Breast epithelium (tissue), 4 donors: ENCODE results near the gene PEAK1. TPM values are rescaled to one million over a fixed set of nuclear protein-coding genes. Genes with fewer than 3 reads are reported as not detected.

Experiments used
- DNase-seq, 2 donors: peaks; one replicate each; pipeline ENCODE4 v3.0.0-alpha.2; 2019; ENCODE audit warnings: low spot score in 2 of 2
- H3K27ac ChIP-seq, 2 donors: fragments of 200-600 bp; sonication (generic) in 1 of 2; one replicate each; pipeline ENCODE4 v1.5.1; 2016 to 2019; ENCODE audit warnings: mild to moderate bottlenecking in 1 of 2
- H3K27me3 ChIP-seq, 2 donors: fragments of 200-600 bp; sonication (generic) in 1 of 2; one replicate each; pipeline versions ENCODE4 v1.5.1 to v1.6.0; 2017 to 2019; ENCODE audit warnings: control low read depth in 1 of 2, mild to moderate bottlenecking in 1 of 2
- H3K36me3 ChIP-seq: fragments of 200-600 bp; one replicate; pipeline ENCODE4 v1.5.1; 2019
- H3K4me1 ChIP-seq, 2 donors: fragments of 200-600 bp; sonication (generic); one replicate each; pipeline ENCODE4 v1.5.1; 2016 to 2019; ENCODE audit warnings: control low read depth in 1 of 2
- H3K4me3 ChIP-seq, 3 donors: fragments of 200-600 bp; sonication (generic); 1 replicate in 2 of 3; 2 replicates in 1 of 3; pipeline ENCODE4 v1.5.1; 2016 to 2019; ENCODE audit warnings: mild to moderate bottlenecking in 3 of 3, moderate library complexity in 2 of 3
- H3K9me3 ChIP-seq, 2 donors: fragments of 200-600 bp; sonication (generic) in 1 of 2; one replicate each; pipeline ENCODE4 v1.5.1; 2016 to 2019; ENCODE audit warnings: control low read depth in 1 of 2
- CTCF ChIP-seq, 3 donors: fragments of 450-650 bp; IDR thresholded peaks; one replicate each; pipeline ENCODE4 v1.5.1; 2016 to 2017; ENCODE audit warnings: antibody characterized with exemption in 3 of 3, mild to moderate bottlenecking in 3 of 3, moderate library complexity in 3 of 3
- POLR2A ChIP-seq: fragments of 450-650 bp; IDR thresholded peaks from one replicate; pipeline ENCODE4 v1.6.1; 2016; ENCODE audit warnings: antibody characterized with exemption, mild to moderate bottlenecking, moderate library complexity
- POLR2AphosphoS5 ChIP-seq, 3 donors: sonication (generic); formaldehyde crosslinking; IDR thresholded peaks; one replicate each; pipeline ENCODE4 v1.6.1; 2017; ENCODE audit warnings: antibody characterized with exemption in 3 of 3
- intact Hi-C: fragments of 100-400 bp; cut with DNase I; formaldehyde crosslinking; loops from one replicate; pipeline ENCODE4 v1.15.1; 2023; ENCODE audit warnings: low total_unique reads
- total RNA-seq, 3 donors: library from RNA; depleted of rRNA; stranded (reverse); fragments of >200 nt; gene quantifications; one replicate each; pipeline ENCODE4 v1.1.0, GENCODE V29; 2016

Gene PEAK1
- total RNA-seq, 3 donors from 2014 or later: 48.5 to 99.5 (median 55.2) TPM

- TF ChIP-seq POLR2AphosphoS5 (IDR thresholded peaks at IDR 0.05): no peak
- no peak for TF ChIP-seq CTCF (IDR thresholded peaks at IDR 0.05)
- no peak for TF ChIP-seq POLR2A
- Histone ChIP-seq H3K27ac (no peak overlapping the region), H3K4me3 (no peak overlapping the region), H3K27me3 (no peaks in the 10 kb centered on the region), H3K36me3 (no peaks in the 10 kb centered on the region), H3K4me1 (no peaks in the 10 kb centered on the region), H3K9me3 (peaks cover 19 to 26% of the 10 kb centered on the region in 2 donors)
- intact Hi-C loops: no loop called here
- no peak for DNase-seq
Measured at GRCh38 chr15:77402740-77403379, 17.0 kb downstream of the PEAK1 start.

- no peaks in the 10 kb centered on the region for H3K4me1 ChIP-seq
- TF ChIP-seq POLR2AphosphoS5 (IDR thresholded peaks at IDR 0.05) (no peak), CTCF (IDR thresholded peaks at IDR 0.05) (no peak), POLR2A (no peak)
- H3K9me3 ChIP-seq: peaks cover 28 to 38% of the 10 kb centered on the region in 2 donors
- no peak overlapping the region for H3K4me3 ChIP-seq
- H3K36me3 ChIP-seq: no peaks in the 10 kb centered on the region
- intact Hi-C loops: no loop called here
- no peak overlapping the region for H3K27ac ChIP-seq
- no peaks in the 10 kb centered on the region for H3K27me3 ChIP-seq
- DNase-seq: no peak
Measured at GRCh38 chr15:77400258-77400657, 19.6 kb downstream of the PEAK1 start.

GRCh38 chr15:77398927-77399326 is 21.0 kb downstream of the PEAK1 start:
- H3K27me3 ChIP-seq: no peaks in the 10 kb centered on the region
- no peak overlapping the region for H3K27ac ChIP-seq
- no peak overlapping the region for H3K4me3 ChIP-seq
- intact Hi-C loops: no loop called here
- no peaks in the 10 kb centered on the region for H3K36me3 ChIP-seq
- peaks cover 31 to 44% of the 10 kb centered on the region in 2 donors for H3K9me3 ChIP-seq
- DNase-seq: no peak
- no peak for TF ChIP-seq CTCF (IDR thresholded peaks at IDR 0.05)
- no peaks in the 10 kb centered on the region for H3K4me1 ChIP-seq

GRCh38 chr15:77396692-77397091 is 23.2 kb downstream of the PEAK1 start:
- peaks cover 31 to 44% of the 10 kb centered on the region in 2 donors for H3K9me3 ChIP-seq
- no peak overlapping the region for H3K4me3 ChIP-seq
- H3K27me3 ChIP-seq: no peaks in the 10 kb centered on the region
- no peak for DNase-seq
- intact Hi-C loops: no loop called here
- H3K27ac ChIP-seq: no peak overlapping the region
- H3K4me1 ChIP-seq: no peaks in the 10 kb centered on the region
- TF ChIP-seq POLR2AphosphoS5 (IDR thresholded peaks at IDR 0.05) (no peak), POLR2A (no peak), CTCF (IDR thresholded peaks at IDR 0.05) (no peak)
- no peaks in the 10 kb centered on the region for H3K36me3 ChIP-seq

- H3K36me3 ChIP-seq: no peaks in the 10 kb centered on the region
- DNase-seq: no peak
- H3K4me1 ChIP-seq: no peaks in the 10 kb centered on the region
- peaks cover 31 to 41% of the 10 kb centered on the region in 2 donors for H3K9me3 ChIP-seq
- no peak for TF ChIP-seq CTCF (IDR thresholded peaks at IDR 0.05)
- no peak for TF ChIP-seq POLR2A
- no peak for TF ChIP-seq POLR2AphosphoS5 (IDR thresholded peaks at IDR 0.05)
- intact Hi-C loops: no loop called here
- no peaks in the 10 kb centered on the region for H3K27me3 ChIP-seq
- H3K27ac ChIP-seq: no peak overlapping the region
- H3K4me3 ChIP-seq: no peak overlapping the region
Measured at GRCh38 chr15:77395013-77395774, 24.7 kb downstream of the PEAK1 start.
